H9 (cell line): ENCODE results near the gene MIEF2. TPM values are rescaled to one million over a fixed set of nuclear protein-coding genes. Genes with fewer than 3 reads are reported as not detected.

ENCODE experiments used
- DNase-seq: peaks from one replicate; pipeline ENCODE4 v3.0.0-alpha.2; 2017
- H2AFZ ChIP-seq: one replicate; pipeline ENCODE4 v1.6.1; 2013; ENCODE audit warnings: mild to moderate bottlenecking, low read length, control low read depth, moderate library complexity
- H2AK5ac ChIP-seq: 2 replicates; pipeline ENCODE4 v1.6.1; 2013; ENCODE audit warnings: low read length, control low read depth, mixed read lengths; ENCODE audit not compliant: insufficient read length
- H2BK120ac ChIP-seq: one replicate; pipeline ENCODE4 v1.6.1; 2013; ENCODE audit warnings: low read depth, mild to moderate bottlenecking, low read length, control low read depth, inconsistent platforms; ENCODE audit not compliant: poor library complexity, severe bottlenecking
- H2BK12ac ChIP-seq: 2 replicates; pipeline ENCODE4 v1.6.1; 2013; ENCODE audit warnings: low read length, control low read depth, mixed read lengths, low read depth; ENCODE audit not compliant: insufficient read length
- H2BK15ac ChIP-seq: 2 replicates; pipeline ENCODE4 v1.6.1; 2013; ENCODE audit warnings: low read depth, low read length, control low read depth
- H2BK20ac ChIP-seq: one replicate; pipeline ENCODE4 v1.6.1; 2013; ENCODE audit warnings: low read depth, mild to moderate bottlenecking, low read length, control low read depth, inconsistent platforms; ENCODE audit not compliant: poor library complexity, severe bottlenecking
- H2BK5ac ChIP-seq: 2 replicates; pipeline ENCODE4 v1.6.1; 2013; ENCODE audit warnings: low read length, control low read depth, mixed read lengths; ENCODE audit not compliant: insufficient read length
- H3K14ac ChIP-seq: 2 replicates; pipeline ENCODE4 v1.6.1; 2013; ENCODE audit warnings: low read length, control low read depth; ENCODE audit not compliant: insufficient read depth
- H3K18ac ChIP-seq: 2 replicates; pipeline ENCODE4 v1.6.1; 2013; ENCODE audit warnings: low read depth, mild to moderate bottlenecking, mixed read lengths, low read length, control low read depth; ENCODE audit not compliant: insufficient read length
- H3K23ac ChIP-seq: 2 replicates; pipeline ENCODE4 v1.6.1; 2013; ENCODE audit warnings: low read length, control low read depth, mixed read lengths, low read depth; ENCODE audit not compliant: insufficient read length
- H3K23me2 ChIP-seq: 2 replicates; pipeline ENCODE4 v1.6.1; 2013; ENCODE audit warnings: low read depth, mild to moderate bottlenecking, mixed read lengths, low read length, control low read depth; ENCODE audit not compliant: insufficient read length, poor library complexity, severe bottlenecking
- H3K27ac ChIP-seq: 2 replicates; pipeline ENCODE4 v1.5.1; 2013; ENCODE audit warnings: low read length, control low read depth, mixed read lengths, low read depth; ENCODE audit not compliant: insufficient read length
- H3K27me3 ChIP-seq: 2 replicates; pipeline ENCODE4 v1.6.1; 2013; ENCODE audit warnings: low read length, control low read depth, inconsistent platforms; ENCODE audit not compliant: insufficient read depth
- H3K4ac ChIP-seq: 2 replicates; pipeline ENCODE4 v1.6.1; 2013; ENCODE audit warnings: low read depth, mild to moderate bottlenecking, control low read depth, inconsistent platforms, low read length, moderate library complexity
- H3K4me1 ChIP-seq: 2 replicates; pipeline ENCODE4 v1.6.1; 2013; ENCODE audit warnings: low read length, control low read depth, inconsistent platforms; ENCODE audit not compliant: insufficient read depth
- H3K4me2 ChIP-seq: 2 replicates; pipeline ENCODE4 v1.6.1; 2013; ENCODE audit warnings: low read length, control low read depth, mixed read lengths; ENCODE audit not compliant: insufficient read length, insufficient read depth
- H3K56ac ChIP-seq: 2 replicates; pipeline ENCODE4 v1.6.1; 2013; ENCODE audit warnings: low read depth, mild to moderate bottlenecking, mixed read lengths, low read length, control low read depth; ENCODE audit not compliant: insufficient read length
- H3K79me1 ChIP-seq: 2 replicates; pipeline ENCODE4 v1.6.1; 2013; ENCODE audit warnings: low read depth, mild to moderate bottlenecking, moderate library complexity, low read length, control low read depth, inconsistent platforms; ENCODE audit not compliant: insufficient read depth, poor library complexity, severe bottlenecking
- H3K79me2 ChIP-seq: 2 replicates; pipeline ENCODE4 v1.6.1; 2013; ENCODE audit warnings: low read length, control low read depth, inconsistent platforms; ENCODE audit not compliant: insufficient read depth
- H3K9ac ChIP-seq: 2 replicates; pipeline ENCODE4 v1.6.1; 2013; ENCODE audit warnings: low read length, control low read depth, mixed read lengths; ENCODE audit not compliant: insufficient read length; ENCODE audit errors: extremely low read depth
- H3K9me3 ChIP-seq: one replicate; pipeline ENCODE4 v1.6.1; 2013; ENCODE audit warnings: low read depth, low read length, inconsistent platforms; ENCODE audit not compliant: control insufficient read depth
- H3T11ph ChIP-seq: one replicate; pipeline ENCODE4 v1.6.1; 2013; ENCODE audit warnings: mild to moderate bottlenecking, low read length, control low read depth, inconsistent platforms
- H4K20me1 ChIP-seq: one replicate; pipeline ENCODE4 v1.6.1; 2013; ENCODE audit not compliant: control insufficient read depth, insufficient read length, insufficient read depth
- H4K5ac ChIP-seq: 2 replicates; pipeline ENCODE4 v1.6.1; 2013; ENCODE audit warnings: low read depth, mild to moderate bottlenecking, mixed read lengths, low read length, control low read depth; ENCODE audit not compliant: insufficient read length
- H4K8ac ChIP-seq: replicated peaks from 2 replicates; pipeline ENCODE4 v1.6.1; 2013; ENCODE audit warnings: low read length, control low read depth, mixed read lengths, low read depth; ENCODE audit not compliant: insufficient read length
- H4K91ac ChIP-seq: 2 replicates; pipeline ENCODE4 v1.6.1; 2013; ENCODE audit warnings: low read depth, mild to moderate bottlenecking, moderate library complexity, mixed read lengths, low read length, control low read depth; ENCODE audit not compliant: insufficient read length
- H3K27ac Mint-ChIP-seq, 3 experiments: 2 replicates in 2 of 3; 3 replicates in 1 of 3; pipeline ENCODE4 v1.8.0; 2020 to 2021; ENCODE audit warnings: mixed read lengths in 3 of 3, mild to moderate bottlenecking in 1 of 3, moderate library complexity in 1 of 3
- H3K27me3 Mint-ChIP-seq: 2 replicates; pipeline ENCODE4 v1.8.0; 2021; ENCODE audit warnings: low read depth, mild to moderate bottlenecking, moderate library complexity, mixed read lengths
- H3K36me3 Mint-ChIP-seq, 3 experiments: 2 replicates in 2 of 3; 3 replicates in 1 of 3; pipeline ENCODE4 v1.8.0; 2020 to 2021; ENCODE audit warnings: low read depth in 3 of 3, mixed read lengths in 3 of 3; ENCODE audit not compliant: insufficient read depth in 1 of 3
- H3K4me1 Mint-ChIP-seq, 2 experiments: 2 replicates each; pipeline ENCODE4 v1.8.0; 2020; ENCODE audit warnings: mixed read lengths in 2 of 2
- H3K4me3 Mint-ChIP-seq, 2 experiments: 2 replicates in 1 of 2; 3 replicates in 1 of 2; pipeline ENCODE4 v1.8.0; 2020 to 2021; ENCODE audit warnings: mild to moderate bottlenecking in 2 of 2, mixed read lengths in 2 of 2, moderate library complexity in 1 of 2
- H3K9me3 Mint-ChIP-seq, 2 experiments: 2 replicates in 1 of 2; 3 replicates in 1 of 2; pipeline ENCODE4 v1.8.0; 2020; ENCODE audit warnings: mild to moderate bottlenecking in 2 of 2, mixed read lengths in 2 of 2, moderate library complexity in 1 of 2
- WGBS: extraction: QIAGEN DNeasy Blood & Tissue Kit; methylation state at CpG from one replicate; pipeline ENCODE4 v1.1.7; 2013; ENCODE audit warnings: missing lambda C conversion rate, low lambda C conversion rate, mixed read lengths; ENCODE audit not compliant: insufficient read length; ENCODE audit errors: extremely low coverage; 5-methylcytosine and 5-hydroxymethylcytosine counted together
- total RNA-seq: library from RNA; stranded (reverse); gene quantifications from 2 replicates; pipeline ENCODE4 v1.2.1, GENCODE V29; 2021
- TF ChIP-seq, protein P1 (sequence below): fragments of 200-600 bp; sonication (generic); conservative IDR thresholded peaks from 3 replicates; pipeline ENCODE4 v1.8.0; 2021; ENCODE audit warnings: antibody characterized with exemption, mild to moderate bottlenecking

The MIEF2 gene
- total RNA-seq, 1 experiment from 2014 or later, result 10.3 TPM

DNA sequence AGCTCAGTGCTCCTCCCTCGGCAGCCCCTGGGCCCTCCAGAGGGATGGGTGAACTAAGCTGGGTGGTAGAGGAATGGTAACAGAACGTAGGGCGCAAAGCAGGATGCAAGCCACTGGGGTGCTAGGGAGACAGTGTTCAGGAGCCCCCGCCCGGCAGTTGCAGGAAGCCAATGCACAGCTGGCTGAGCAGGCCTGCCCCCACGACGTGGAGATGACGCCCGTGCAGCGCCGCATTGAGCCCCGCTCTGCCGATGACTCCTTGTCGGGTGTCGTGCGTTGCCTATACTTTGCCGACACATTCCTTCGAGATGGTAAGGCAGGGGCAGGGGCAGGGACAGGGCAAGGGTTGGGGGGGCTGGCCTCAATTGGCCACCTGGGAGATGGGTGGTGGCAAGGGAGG lies 22.2 kb upstream of the MIEF2 start:
- no peak overlapping the region for H2AFZ ChIP-seq
- Mint-ChIP-seq H3K27ac (no peak overlapping the region), H3K27me3 (no peaks in the 10 kb centered on the region), H3K36me3 (peaks cover 23 to 80% (median 68%) of the 10 kb centered on the region in 3 experiments), H3K4me3 (no peak overlapping the region), H3K4me1 (no peaks in the 10 kb centered on the region), H3K9me3 (no peaks in the 10 kb centered on the region)
- H3K4me1 ChIP-seq, result no peaks in the 10 kb centered on the region
- no peak overlapping the region for H3K56ac ChIP-seq
- no peak overlapping the region for H3K4me2 ChIP-seq
- no peak overlapping the region for H3T11ph ChIP-seq
- H3K23me2 ChIP-seq, result no peaks in the 10 kb centered on the region
- H2BK20ac ChIP-seq, result no peak overlapping the region
- H2BK12ac ChIP-seq, result no peak overlapping the region
- no peak overlapping the region for H3K27ac ChIP-seq
- H3K14ac ChIP-seq, result no peak overlapping the region
- no peak overlapping the region for H4K5ac ChIP-seq
- H2BK120ac ChIP-seq, result no peak overlapping the region
- no peaks in the 10 kb centered on the region for H3K79me2 ChIP-seq
- H2BK5ac ChIP-seq, result no peak overlapping the region
- no peak for DNase-seq
- H3K9me3 ChIP-seq, result no peaks in the 10 kb centered on the region
- H3K79me1 ChIP-seq, result no peaks in the 10 kb centered on the region
- no peak overlapping the region for H4K8ac ChIP-seq
- H4K91ac ChIP-seq, result no peak overlapping the region
- H3K4ac ChIP-seq, result no peak overlapping the region
- H3K27me3 ChIP-seq, result no peaks in the 10 kb centered on the region
- no peak overlapping the region for H2AK5ac ChIP-seq
- H2BK15ac ChIP-seq, result no peak overlapping the region
- H3K9ac ChIP-seq, result no peak overlapping the region
- TF ChIP-seq, protein P1, sequence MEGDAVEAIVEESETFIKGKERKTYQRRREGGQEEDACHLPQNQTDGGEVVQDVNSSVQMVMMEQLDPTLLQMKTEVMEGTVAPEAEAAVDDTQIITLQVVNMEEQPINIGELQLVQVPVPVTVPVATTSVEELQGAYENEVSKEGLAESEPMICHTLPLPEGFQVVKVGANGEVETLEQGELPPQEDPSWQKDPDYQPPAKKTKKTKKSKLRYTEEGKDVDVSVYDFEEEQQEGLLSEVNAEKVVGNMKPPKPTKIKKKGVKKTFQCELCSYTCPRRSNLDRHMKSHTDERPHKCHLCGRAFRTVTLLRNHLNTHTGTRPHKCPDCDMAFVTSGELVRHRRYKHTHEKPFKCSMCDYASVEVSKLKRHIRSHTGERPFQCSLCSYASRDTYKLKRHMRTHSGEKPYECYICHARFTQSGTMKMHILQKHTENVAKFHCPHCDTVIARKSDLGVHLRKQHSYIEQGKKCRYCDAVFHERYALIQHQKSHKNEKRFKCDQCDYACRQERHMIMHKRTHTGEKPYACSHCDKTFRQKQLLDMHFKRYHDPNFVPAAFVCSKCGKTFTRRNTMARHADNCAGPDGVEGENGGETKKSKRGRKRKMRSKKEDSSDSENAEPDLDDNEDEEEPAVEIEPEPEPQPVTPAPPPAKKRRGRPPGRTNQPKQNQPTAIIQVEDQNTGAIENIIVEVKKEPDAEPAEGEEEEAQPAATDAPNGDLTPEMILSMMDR, result no peak
- no CpG with 5 or more reads among the region's 18 CpGs for WGBS
- H3K23ac ChIP-seq, result no peak overlapping the region
- H3K18ac ChIP-seq, result no peak overlapping the region
- H4K20me1 ChIP-seq, result no peaks in the 10 kb centered on the region
